Stimulated activated CD8-positive, alpha-beta memory T cell treated with anti-CD3 and anti-CD28 coated beads, Interleukin-12 subunit alpha, Interleukin-12 subunit beta, amount 100 ng/mL, for 1 hour (primary cell): Measurements from ENCODE around the gene GARIN5B.

ENCODE experiments used
- DNase-seq: peaks from one replicate; pipeline ENCODE4 v3.0.0-alpha.2; 2020; ENCODE audit warnings: low read depth

The GARIN5B gene

DNA sequence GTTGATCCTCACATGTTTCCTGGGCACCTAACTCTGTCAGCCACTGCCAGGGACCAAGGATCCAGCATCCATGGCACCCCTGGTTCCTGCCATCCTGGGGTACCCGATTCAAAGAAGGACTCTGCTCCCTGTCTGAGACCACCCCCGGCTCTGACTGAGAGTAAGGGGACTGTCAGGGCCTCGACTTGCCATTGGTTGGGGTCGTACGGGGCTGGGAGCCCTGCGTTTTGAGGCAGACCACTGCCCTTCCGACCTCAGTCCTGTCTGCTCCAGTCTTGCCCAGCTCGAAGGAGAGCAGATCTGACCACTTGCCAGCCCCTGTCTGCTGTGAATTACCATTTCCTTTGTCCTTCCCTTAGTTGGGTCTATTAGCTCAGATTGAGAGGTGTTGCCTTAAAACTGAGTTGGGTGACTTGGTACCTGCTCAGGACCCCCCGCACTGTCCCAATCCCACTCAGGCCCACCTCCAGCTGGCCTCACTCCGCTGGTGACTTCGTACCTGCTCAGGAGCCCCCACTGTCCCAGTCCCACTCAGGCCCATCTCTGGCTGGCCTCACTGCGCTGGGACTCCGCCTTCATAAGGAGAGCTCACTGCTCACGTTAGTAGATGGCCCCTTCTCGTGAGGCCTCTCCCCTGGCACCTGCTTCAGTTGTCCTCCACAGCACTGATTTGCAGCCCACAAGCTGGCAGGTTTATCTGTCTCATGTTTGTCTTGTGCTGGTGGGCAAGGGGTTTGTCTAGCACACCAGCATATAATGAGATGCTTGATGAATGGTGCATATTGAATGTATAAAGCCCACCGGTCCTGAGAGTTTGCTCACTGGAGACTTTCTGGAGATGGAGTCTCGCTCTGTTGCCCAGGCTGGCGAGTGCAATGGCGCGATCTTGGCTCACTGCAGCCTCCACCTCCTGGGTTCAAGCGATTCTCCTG lies 26.6 kb upstream of the GARIN5B start:
- no peak for DNase-seq

DNA sequence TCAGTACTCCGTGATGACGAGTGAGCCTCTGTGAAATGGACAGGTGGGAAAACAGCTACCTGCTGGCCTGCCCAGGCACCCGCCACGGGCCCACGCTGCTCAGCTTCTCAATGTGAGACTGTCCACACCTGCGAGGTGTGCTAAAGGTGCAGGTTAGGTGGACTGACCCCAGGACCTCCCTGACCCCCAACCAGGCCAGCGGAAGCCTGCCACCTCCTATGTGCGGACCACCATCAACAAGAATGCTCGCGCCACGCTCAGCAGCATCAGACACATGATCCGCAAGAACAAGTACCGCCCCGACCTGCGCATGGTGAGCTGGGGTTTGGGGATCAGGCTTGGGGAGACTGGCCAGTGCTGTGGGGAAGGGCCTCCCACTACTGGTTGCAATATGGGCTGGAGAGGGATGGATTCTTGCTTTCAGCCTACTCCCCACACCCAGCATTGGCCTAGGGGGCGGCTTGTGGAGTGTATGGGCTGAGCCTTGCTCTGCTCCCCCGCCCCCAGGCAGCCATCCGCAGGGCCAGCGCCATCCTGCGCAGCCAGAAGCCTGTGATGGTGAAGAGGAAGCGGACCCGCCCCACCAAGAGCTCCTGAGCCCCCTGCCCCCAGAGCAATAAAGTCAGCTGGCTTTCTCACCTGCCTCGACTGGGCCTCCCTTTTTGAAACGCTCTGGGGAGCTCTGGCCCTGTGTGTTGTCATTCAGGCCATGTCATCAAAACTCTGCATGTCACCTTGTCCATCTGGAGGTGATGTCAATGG lies 24.9 kb upstream of the GARIN5B start:
- no peak for DNase-seq

DNA sequence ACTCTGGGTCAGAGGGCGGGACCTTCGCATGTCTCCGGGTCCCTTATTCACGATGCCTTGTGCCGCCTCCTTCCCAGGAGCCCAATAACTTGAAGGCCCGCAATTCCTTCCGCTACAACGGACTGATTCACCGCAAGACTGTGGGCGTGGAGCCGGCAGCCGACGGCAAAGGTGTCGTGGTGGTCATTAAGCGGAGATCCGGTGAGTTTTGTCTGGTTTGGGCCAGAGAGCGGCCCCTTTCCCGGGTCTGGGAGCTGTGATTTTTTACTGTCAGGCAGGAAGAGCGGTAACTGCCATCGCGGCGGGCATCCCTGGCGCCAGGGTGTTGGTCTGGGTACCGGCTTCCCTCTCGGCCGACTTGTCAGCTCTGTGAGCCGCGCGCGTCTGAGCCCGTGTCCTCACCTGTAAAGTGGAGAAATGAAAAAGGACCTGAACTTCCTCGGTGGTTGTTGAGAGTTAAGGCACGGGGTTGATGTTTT lies 23.5 kb upstream of the GARIN5B start:
- DNase-seq, result no peak

DNA sequence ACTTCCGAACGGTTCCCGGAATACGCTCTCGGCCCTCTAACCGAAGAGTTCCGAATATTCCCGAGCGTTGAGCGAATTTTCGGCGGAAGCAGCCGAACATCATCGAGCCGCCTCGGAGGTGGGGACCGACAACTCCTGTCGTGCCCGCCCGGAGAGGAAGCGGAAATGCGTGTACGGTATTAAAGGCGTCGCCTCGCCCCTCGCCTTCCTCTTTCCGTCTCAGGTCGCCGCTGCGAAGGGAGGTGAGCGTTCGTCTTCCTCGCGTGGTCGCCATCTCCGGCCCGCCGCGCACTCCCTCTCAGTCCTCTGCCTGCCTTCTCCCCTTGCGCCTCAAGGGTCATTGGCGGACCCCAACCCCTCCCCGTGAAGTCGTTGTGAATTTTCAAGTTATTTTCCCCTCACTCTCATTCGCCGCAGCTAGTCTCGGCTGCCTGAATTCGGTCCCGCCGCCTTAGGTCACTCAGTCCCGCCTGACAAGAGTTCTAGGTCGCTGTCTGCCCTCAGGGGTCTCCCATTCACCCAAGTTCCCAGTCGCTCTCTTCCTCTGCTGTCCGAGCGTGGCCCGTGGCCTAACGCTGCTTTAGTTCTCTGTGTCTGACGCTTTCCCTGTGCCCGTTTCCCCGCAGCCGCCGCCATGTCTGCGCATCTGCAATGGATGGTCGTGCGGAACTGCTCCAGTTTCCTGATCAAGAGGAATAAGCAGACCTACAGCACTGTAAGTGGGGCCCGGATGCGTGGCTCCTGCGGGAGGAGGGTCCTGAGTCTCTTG lies 22.8 kb upstream of the GARIN5B start, which contains the start of gene RPL28:
Gene RPL28 (plus strand): TSS at position 209 of the 769 bp plus-strand sequence. CDS start 426 bp downstream, at position 635.
- DNase-seq, result peak; percentile 98

DNA sequence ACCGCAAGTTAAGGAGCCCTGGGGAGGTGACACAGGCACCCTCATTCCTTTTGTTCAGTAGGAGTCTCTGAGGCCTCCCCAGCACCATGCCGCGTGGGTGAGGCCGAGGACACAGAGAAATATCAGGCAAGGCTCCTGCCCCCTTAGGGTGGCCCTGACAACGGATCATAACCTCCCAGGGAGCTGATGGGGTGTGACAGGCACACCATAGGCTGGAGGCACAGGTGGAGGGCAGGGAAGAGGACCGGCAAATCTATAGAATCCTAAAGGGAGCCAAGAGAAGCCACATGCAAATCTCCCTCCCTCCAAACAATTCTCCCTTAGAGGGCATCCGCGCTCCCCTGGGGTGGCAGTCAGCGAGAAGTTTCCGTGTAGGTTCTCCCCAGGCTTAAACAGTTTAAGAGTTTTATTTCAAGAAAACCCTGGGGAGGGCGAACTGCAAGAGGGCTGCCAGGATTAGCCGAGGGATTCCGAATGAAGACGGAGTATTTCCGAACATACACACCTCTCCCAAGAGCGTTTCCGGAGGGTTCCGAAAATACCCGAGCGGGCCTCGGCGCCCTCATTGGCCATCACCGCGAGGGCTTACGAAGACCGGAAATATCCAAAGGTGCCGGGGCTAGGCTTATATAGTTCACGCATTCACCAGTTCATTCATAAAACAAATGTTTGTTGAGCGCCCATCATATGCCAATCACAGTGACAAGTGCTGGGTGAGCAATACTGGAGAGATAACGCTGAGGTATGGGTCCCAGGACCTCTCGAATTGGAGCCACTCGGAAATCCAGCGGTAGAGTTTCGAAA lies 22.1 kb upstream of the GARIN5B start:
- peak; percentile 84 for DNase-seq

DNA sequence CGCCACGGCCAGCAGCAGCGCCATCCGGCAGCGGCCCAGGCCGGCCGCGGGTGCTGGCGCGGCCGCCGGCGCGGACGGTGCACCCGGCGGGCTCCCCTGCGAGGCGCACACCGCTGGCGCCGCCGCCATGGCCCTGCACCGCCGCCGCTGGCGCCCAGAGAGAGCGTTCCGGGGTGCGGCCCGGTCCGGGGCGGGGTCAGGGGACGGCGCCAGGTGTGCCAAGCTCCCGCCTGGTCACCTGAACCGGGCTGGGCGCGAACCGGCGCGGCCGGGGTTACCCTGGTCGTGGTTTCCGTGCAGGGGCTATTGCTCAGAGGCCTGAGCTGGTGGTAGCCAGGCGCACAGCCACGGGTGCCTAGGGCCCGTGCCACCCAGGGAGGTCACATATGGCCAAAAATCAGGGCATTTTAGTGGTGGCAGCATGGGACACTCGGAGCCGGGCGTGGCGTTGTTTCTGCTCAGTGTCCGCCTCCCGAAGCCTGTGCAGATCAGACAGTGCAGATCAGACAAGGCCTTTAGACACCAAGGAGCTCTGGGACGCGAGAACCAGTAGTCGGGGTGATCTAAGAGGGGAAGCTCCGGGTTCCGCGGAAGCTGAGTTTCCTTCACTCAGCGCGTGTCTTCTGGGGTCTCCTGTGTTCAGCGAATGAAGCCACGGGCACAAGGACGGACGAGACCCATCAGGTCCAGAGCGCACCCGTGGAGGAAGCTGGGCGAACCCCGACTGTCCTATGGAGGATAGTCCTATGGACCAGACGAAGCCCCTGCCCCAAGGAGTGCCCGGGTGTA lies 21.3 kb upstream of the GARIN5B start, which contains the start of gene TMEM238:
Gene TMEM238 (minus strand): TSS at position 162 of the 789 bp plus-strand sequence. CDS start 33 bp downstream, at position 129.
- no peak for DNase-seq

DNA sequence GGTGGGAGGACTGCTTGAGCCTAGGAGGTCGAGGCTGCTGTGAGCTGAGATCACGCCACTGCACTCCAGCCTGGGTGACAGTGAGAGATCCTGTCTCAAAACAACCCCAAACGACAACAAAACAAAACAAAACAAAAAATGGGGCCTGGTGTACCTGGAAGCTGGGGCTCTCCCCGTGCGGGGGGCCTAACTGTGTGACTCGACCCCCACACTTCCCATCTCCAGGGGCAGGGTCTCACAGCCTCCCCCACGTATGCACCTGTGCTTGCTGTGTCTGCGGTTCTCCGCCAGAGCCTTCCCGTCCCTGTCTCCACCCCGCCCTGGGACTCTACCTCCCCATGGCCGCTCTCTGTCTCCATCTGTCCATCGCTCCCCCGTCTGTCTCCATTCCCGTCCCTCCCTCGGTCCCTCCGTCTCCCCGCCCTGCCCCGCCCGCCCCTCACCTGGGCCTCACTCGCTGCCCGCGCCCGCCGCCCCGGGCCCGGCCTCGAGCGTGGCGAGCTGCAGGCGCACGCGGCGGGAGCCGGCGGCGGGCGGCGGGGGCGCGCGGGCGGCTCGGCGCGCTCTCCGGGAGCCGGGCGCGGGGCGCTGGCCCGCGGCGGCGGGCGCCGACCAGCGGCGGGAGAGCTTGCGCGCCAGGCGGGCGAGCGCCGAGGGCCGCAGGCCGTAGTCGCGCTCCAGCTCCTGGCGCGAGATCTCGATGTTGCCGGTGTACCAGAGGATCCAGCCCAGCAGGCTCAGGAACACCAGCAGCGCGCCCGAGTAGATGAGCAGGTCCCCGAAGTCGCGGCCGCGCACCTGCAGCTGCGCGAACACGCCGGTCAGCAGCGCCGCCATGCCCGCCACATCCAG lies 20.4 kb upstream of the GARIN5B start:
- no peak for DNase-seq

DNA sequence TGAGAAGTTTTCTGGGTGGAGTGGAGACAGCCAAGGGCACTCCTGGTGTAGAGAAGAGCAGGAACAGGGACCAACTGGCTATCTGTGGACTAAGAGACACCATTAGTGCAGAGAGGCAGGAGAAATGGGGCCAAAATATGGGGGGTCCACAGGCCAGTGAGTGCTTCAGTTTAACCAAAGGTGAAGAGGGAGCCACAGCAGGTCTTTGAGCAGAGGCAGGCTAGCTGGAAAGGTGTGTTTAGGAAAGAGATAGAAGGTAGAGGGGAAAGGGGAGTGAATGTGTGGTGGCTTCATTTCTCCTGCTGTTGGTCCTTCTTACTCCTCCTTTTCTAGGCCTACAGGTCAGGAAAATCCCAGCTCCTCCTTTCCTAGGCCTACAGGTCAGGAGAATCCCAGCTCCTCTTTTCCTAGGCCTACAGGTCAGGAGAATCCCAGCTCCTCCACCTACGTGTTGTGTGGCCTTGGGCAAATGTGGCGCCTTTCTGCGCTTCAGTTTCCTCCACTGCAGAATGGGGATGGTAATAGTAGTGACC lies 19.5 kb upstream of the GARIN5B start:
- DNase-seq, result no peak

DNA sequence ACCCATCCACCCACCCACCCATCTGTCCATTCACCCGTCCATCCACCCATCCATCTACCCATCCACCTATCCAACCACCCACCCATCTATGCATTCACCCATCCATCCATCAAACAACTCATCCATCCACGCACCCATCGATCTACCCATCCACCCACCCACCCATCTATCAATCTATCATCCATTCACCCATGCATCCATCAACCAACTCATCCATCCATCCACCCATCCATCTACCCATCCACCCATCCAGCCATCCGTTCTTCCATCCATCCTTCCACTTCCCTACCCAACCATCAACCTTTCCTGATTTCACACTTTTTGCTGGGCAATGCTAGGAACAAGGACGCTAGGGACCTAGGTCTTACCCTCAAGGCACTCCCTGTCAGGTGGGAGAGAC lies 19.0 kb upstream of the GARIN5B start:
- no peak for DNase-seq

DNA sequence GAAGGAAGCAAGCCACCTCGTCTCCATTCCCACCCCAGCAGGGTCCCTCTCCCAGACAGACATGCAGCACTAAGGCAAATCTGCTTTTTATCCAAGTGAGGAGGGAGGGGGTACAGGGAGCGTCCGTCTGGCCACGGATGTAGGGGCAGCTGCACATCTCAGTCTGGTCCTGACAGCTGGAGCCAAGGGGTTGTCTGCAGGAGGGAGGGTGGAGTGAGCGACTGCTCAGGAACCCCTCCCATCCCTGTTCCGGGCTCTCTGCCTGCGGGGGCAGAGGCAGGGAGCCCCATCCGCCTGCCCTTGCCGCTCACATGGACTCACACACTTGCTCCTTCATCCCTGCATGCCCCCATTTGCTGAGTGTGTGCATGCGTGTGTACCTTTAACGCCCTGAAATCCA lies 16.1 kb upstream of the GARIN5B start:
- DNase-seq, result no peak

DNA sequence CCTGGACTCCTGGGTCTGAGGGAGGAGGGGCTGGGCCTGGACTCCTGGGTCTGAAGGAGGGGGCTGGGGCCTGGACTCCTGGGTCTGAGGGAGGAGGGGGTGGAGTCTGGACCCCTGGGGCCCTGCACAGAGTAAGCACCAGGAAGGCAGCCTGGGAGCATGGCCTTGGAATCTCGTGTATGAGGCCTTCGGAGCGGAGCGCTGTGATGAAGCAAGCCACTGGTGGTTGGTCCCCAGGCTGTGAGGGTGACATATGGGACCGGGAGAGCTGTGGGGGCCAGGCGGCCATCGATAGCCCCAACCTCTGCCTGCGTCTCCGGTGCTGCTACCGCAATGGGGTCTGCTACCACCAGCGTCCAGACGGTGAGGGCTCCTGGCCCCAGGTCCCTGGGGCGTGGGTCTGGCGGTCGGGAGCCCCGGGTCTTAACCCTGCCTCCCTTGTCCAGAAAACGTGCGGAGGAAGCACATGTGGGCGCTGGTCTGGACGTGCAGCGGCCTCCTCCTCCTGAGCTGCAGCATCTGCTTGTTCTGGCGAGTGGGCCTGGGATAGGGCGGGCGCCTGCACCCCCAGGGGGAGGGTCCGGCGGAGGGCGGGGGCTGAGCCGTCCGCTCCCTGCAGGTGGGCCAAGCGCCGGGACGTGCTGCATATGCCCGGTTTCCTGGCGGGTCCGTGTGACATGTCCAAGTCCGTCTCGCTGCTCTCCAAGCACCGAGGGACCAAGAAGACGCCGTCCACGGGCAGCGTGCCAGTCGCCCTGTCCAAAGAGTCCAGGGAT lies 14.5 kb upstream of the GARIN5B start:
- DNase-seq, result no peak

DNA sequence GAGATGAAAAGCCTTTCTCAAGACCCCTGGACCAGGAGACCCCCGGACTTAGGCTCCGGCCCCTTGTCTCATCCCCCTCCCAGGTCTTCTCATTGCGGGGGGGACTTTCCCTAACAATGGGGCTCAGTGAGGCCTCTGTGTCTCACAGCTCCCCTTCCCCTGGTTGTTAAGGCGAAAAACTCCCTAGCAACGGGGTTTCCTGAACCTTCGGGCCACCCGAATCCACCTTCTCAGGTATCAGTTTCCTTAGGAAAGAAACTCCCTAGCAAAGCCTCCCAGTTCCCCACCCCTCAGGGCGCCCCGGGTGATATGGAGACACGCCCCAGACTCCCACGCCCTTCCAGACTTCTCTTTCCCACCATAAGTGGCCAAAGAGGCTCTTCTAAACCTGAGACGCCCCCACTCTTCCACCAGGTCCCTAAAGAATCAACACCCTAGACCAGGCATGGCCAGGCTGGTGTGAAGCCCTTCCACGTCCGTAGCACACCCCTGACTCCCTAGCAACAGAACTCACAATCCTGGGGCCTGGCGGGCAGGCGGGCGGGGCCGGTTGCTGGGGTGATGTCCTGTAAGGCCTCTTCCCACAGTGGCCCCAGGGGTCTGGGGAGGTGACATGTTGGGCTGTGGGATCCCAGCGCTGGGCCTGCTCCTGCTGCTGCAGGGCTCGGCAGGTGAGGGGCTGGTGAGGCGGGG lies 13.3 kb upstream of the GARIN5B start, which contains the start of gene TMEM190:
Gene TMEM190 (plus strand): TSS at position 586 of the 693 bp plus-strand sequence. CDS start 28 bp downstream, at position 614.
- no peak for DNase-seq

DNA sequence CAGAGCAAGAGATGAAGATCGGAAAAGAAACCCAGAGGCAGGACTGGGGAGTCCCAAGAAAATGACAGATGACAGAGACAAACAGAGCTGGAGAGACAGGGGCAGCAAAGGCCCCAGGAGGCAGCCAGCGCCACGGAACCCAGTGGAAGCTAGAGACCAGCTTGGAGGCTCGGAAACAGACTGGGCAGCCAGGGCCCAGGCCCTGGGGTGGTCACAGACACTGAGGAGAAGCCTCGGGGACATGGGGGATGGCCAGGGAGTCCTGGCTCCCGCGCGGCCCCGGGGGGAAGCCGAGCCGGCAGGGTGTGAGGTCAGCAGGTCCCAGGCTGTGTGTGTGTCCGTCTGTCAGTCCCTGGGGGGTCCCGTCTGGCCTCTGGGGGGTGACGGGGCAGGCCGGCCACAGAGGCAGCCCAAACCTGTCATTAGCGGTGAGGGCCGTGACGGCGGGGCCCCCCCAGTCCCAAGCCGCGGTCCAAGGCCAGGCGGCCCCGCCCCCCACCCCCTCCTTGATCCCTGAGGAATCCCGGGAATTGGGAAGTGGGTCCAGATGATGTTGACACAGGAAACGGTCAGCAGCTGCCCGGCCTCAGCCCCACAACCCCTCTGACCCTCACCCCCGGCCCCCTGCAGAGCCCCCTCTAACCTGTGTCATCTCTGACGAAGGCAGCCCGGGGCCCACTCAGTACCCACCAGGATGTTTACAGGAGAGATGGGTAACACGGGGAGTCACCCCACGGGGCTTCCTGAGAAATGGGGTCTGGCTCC lies 11.1 kb upstream of the GARIN5B start:
- DNase-seq, result no peak

DNA sequence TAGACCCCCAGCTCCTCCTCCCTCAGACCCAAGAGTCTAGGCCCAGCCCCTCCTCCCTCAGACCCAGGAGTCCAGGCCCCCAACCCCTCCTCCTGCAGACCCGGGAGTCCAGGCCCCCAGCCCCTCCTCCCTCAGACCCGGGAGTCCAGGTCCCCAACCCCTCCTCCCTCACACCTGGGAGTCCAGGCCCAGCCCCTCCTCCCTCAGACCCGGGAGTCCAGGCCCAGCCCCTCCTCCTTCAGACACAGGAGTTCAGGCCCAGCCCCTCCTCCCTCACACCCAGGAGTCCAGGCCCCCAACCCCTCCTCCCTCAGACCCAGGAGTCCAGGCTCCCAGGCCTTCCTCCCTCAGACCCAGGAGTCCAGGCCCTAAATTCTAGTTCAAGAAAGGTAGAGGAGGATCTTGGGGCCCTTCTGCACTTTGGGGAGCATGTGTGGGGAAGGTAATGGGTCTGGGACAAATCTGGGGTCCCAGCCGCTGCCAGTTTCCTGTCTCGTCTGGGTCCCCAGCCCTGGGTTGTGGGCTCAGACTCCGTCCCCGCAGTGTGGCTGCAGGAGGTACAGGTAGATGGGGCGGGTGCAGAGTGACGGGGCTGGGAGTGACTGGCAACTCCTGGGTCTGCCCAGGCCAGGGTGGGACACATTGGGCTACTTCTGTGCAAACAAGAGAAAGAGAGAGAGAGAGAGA lies 10.4 kb upstream of the GARIN5B start:
- no peak for DNase-seq

DNA sequence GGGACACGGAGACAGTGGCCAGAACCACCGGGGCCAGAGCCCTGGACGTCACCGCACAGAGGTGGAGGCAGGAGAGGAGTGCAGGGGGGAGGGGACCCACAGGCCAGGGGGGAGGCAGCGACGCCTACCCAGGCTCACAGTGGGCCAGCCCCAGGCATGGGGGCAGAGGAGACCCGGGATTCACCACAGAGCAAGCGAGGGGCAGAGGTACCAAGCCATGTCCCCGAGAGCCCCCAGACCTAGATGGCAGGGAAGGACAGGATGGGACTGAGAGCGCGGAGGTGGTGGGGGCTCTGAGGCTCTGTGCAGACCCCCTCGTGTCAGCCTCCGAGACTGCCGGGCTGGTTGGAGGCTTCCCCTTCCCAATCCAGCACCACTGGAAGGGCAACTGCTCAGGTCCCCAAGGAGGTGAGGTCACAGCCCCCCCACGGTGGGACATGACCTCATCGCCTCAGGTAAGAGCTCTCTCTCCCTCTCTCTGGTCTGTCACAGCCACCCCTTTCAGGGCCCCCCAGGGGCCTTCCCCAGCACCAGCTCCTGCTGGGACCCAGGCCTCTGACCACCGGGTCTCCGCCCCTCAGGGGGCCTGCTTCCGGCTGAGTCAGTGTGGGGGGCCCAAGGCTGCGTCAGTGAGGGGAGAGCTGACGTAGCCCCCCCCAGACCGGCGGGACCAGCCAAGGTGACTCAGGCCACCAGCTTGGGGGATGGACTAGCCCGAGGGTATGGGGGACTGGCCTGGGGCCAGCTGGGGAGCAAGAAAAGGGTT lies 9.4 kb upstream of the GARIN5B start:
- no peak for DNase-seq
